ACC112 (cell line): ENCODE measurements around the gene NPHP4.

Experiments
- H2AFZ ChIP-seq: fragments of 200-600 bp; sonication (generic); one replicate; pipeline ENCODE4 v1.6.0; 2017; ENCODE audit warnings: antibody characterized with exemption, low read length; ENCODE audit not compliant: unreplicated experiment
- H3K27ac ChIP-seq: fragments of 200-600 bp; sonication (generic); 2 replicates; pipeline ENCODE4 v1.5.1; 2014; ENCODE audit warnings: low read depth, mild to moderate bottlenecking, antibody characterized with exemption, low read length, moderate library complexity
- H3K27me3 ChIP-seq: fragments of 200-600 bp; sonication (generic); 2 replicates; pipeline ENCODE4 v1.6.1; 2014; ENCODE audit warnings: mild to moderate bottlenecking, antibody characterized with exemption, low read length, moderate library complexity, mixed read lengths; ENCODE audit not compliant: insufficient read depth
- H3K36me3 ChIP-seq: fragments of 200-600 bp; sonication (generic); 2 replicates; pipeline ENCODE4 v1.6.1; 2016; ENCODE audit warnings: mild to moderate bottlenecking, antibody characterized with exemption, low read length, moderate library complexity, mixed read lengths; ENCODE audit not compliant: insufficient read depth
- H3K4me1 ChIP-seq: fragments of 200-600 bp; sonication (generic); one replicate; pipeline ENCODE4 v1.6.1; 2016; ENCODE audit warnings: low read length, mixed read lengths; ENCODE audit not compliant: insufficient read depth, unreplicated experiment, control insufficient read depth
- H3K4me3 ChIP-seq: fragments of 200-600 bp; sonication (generic); 2 replicates; pipeline ENCODE4 v1.5.1; 2014; ENCODE audit warnings: mild to moderate bottlenecking, low read depth, low read length
- H3K79me2 ChIP-seq: fragments of 200-600 bp; sonication (generic); one replicate; pipeline ENCODE4 v1.6.0; 2016; ENCODE audit warnings: low read length; ENCODE audit not compliant: control insufficient read depth, unreplicated experiment, insufficient read depth

Gene NPHP4

DNA sequence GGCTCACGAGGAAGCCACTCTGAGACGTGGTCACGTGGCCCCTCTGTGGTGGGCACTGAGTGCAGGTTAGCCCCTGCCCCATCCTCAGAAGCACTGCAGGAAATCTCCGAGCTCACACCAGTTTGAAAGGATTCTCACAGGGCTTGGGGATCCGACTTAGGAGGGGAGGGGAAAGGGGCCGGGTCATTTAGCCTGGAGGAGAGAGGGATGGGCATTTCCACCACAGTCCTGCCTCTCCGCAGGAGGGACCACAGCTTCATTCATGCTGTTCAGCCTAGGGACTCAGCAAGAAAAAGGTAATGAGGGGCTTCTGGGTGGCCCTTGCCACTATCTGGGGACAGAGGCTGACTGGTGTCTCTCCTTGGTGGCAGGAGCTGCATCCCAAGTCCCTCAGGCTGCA, 126.5 kb downstream of the NPHP4 start:
- H2AFZ ChIP-seq: no peak overlapping the region
- H3K36me3 ChIP-seq: no peaks in the 10 kb centered on the region
- H3K27me3 ChIP-seq: no peaks in the 10 kb centered on the region
- no peaks in the 10 kb centered on the region for H3K4me1 ChIP-seq
- H3K79me2 ChIP-seq: no peaks in the 10 kb centered on the region
- H3K4me3 ChIP-seq: no peak overlapping the region
- H3K27ac ChIP-seq: no peak overlapping the region

DNA sequence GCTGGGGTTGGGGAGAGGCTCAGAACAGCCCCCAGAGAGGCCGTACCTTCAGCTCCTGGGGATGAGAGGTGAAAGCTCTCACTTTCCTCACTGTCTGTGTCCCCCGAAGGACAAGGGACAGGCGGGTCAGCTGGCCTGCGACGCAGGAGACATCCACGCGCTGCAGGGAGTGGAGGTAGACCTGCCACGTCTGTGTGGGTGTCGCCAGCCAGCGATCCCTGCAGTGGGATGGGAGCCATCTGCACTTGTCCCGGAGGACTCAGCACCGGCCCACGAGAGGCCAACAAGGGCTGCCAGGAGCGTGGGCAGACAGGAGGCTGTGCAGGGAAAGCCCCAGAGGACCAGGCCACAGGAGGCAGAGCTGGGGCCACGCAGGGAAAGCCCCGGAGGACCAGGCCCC, 127.2 kb downstream of the NPHP4 start:
- no peaks in the 10 kb centered on the region for H3K36me3 ChIP-seq
- no peaks in the 10 kb centered on the region for H3K4me1 ChIP-seq
- no peak overlapping the region for H2AFZ ChIP-seq
- H3K4me3 ChIP-seq: no peak overlapping the region
- H3K27ac ChIP-seq: no peak overlapping the region
- H3K79me2 ChIP-seq: no peaks in the 10 kb centered on the region
- H3K27me3 ChIP-seq: no peaks in the 10 kb centered on the region

DNA sequence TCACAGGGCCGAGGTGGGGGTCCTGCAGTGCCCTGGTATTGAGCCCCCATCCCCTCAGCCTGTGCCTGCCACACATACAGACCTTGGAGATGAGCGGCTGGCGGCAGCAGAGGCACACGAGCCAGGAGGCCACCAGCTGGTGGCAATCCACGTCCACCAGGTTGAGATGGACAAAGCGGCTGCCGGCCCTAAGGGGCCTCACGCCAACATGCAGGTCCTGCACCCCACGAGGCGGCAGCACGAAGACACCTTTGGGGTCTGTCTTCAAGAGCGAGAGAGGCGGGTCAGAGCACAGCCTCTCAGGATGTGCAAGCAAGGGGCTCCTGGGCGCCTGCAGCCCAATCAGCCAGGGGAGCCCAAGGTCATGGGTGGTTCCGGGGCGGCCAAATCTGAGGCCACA, 128.0 kb downstream of the NPHP4 start:
- H3K4me1 ChIP-seq: no peaks in the 10 kb centered on the region
- H3K79me2 ChIP-seq: no peaks in the 10 kb centered on the region
- H2AFZ ChIP-seq: no peak overlapping the region
- H3K27ac ChIP-seq: no peak overlapping the region
- no peaks in the 10 kb centered on the region for H3K36me3 ChIP-seq
- H3K4me3 ChIP-seq: no peak overlapping the region
- no peaks in the 10 kb centered on the region for H3K27me3 ChIP-seq

DNA sequence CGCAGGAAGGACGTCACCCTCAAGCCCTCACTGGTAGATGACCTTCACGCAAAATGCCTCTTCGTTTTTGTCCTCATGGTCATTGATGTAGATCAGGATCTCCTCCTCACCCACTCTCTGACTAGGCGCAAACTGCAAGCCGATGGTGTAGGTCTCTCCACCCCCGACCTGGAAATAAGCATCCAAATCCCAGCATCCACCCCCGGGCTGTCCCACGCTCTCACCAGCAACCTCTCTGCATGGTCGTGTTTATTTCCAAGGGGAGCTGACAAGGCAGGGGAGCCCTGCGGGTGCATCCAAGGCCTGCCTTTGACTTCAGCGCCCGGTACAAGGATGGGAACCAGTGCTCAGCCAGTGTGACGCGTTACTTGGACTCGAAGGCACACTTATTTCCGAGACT, 129.0 kb downstream of the NPHP4 start:
- H3K27me3 ChIP-seq: no peaks in the 10 kb centered on the region
- H3K4me1 ChIP-seq: no peaks in the 10 kb centered on the region
- no peak overlapping the region for H3K27ac ChIP-seq
- no peaks in the 10 kb centered on the region for H3K79me2 ChIP-seq
- H3K4me3 ChIP-seq: no peak overlapping the region
- H2AFZ ChIP-seq: no peak overlapping the region
- no peaks in the 10 kb centered on the region for H3K36me3 ChIP-seq

DNA sequence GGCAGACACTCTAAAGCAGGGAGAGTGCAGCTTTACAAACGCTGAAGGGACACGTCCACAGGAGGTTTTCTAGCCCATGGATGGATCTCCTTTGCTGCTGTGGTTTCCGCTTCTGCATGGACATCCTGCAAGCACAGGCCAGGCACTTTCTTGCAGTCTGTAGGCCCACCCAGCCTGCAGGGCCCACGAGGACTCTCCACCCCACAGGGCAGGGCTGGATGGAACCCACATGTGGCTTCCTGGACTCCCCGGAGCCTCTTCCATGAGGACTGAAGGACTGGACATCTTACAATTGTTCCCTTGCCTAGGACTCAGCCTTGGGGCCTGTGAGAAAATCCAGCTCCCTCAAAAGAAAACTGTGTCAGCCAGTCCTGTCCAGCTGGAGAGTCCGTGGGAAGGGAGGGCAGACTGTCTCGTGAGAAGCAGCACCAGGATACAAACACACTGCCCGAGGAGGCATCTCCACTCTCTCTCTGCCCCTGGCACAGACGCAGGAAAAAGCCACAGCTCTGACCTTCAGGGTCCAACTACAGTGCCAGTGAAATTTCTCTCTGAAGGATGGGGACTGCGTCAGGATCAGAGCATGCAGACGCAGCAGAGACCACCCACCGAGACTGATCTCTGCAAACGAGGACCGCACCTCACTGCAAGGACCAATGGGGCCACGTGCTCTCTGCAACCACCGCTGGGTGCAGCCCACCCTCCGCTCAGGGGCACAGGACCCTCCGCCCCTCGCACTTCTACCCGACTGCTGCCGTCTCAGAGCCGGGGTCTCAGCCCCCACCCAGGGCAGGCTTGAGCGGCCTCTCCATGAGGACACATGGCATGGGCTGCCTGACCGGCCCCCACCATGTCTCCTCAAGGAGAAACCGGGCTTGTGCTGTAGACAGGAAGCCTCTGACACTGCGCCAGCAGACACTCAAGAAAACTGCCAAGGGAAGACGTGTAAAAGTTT, 130.1 kb downstream of the NPHP4 start:
- Histone ChIP-seq H3K4me1 (no peaks in the 10 kb centered on the region), H2AFZ (no peak overlapping the region), H3K4me3 (no peak overlapping the region), H3K79me2 (no peaks in the 10 kb centered on the region), H3K27ac (no peak overlapping the region), H3K27me3 (no peaks in the 10 kb centered on the region), H3K36me3 (no peaks in the 10 kb centered on the region)

DNA sequence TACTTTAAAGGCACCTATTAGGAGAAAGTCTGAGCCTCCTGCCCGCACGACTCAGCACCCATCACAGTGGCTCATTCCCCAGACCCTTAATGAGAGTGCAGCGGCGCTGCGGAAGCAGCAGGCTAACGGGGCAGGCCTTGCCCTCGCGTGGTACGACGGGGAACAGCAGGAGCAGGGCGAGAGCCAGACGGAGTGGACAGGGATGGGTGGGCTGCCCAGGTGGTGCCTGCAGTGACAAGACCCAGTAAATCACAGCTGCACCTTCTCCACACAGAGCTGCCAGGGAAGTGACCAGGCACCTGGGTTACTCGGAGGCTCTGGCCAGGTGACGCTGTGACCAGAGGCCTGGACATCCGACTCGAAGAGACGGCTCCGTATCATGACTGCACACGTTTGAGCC, 131.9 kb downstream of the NPHP4 start:
- Histone ChIP-seq H3K4me3 (no peak overlapping the region), H3K4me1 (no peaks in the 10 kb centered on the region), H2AFZ (no peak overlapping the region), H3K27ac (no peak overlapping the region), H3K79me2 (no peaks in the 10 kb centered on the region), H3K27me3 (no peaks in the 10 kb centered on the region), H3K36me3 (no peaks in the 10 kb centered on the region)

DNA sequence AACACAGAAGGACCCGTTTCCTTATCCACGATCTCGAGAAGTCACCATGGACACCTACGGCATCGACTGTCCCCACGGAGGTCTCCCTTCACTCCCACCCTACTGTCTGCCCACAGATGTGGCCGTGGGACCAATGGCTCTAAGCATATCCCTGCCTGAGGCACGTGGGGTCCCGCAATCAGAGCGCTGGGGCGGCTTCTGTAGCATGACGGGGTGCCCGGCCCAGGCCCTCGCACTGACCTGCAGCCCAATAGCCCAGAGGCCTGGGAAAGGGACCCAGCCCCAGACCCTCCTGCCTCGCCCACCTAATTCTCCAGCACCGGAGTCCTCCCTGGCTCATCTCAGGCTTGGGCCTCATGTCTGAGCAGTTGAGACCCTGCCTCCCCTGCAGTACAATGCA, 132.5 kb downstream of the NPHP4 start:
- H3K27ac ChIP-seq: no peak overlapping the region
- H3K4me3 ChIP-seq: no peak overlapping the region
- no peaks in the 10 kb centered on the region for H3K4me1 ChIP-seq
- H3K27me3 ChIP-seq: no peaks in the 10 kb centered on the region
- H3K36me3 ChIP-seq: no peaks in the 10 kb centered on the region
- H2AFZ ChIP-seq: no peak overlapping the region
- H3K79me2 ChIP-seq: no peaks in the 10 kb centered on the region

DNA sequence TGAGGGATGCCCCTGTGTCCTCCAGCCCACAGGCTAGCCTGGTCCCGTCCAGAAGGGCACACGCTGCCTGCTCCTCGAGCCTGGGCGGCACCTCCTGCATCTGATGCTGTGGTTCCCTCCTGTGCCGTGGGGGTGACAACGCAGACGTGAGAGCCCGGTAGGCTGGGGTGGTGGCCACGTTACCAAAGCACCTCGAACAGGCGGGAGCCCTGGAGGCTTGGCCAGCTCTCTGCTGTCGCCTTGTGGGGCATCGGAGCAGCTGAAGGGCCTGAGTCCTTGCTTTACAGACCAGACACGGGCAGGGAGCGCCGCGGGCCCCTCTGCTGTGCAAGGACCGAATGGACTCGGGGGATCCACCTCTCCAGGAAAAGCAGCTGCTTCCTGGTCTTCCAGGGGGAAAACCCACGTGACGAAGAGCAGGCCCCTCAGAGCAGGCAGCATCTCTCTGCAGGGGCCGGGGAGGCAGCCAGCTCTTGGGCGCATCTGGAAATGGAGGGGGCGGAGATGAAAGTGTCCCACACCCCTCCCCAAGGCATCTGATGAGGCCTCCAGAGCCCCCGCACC, 133.3 kb downstream of the NPHP4 start:
- Histone ChIP-seq H3K4me3 (no peak overlapping the region), H3K27ac (no peak overlapping the region), H3K36me3 (no peaks in the 10 kb centered on the region), H2AFZ (no peak overlapping the region), H3K79me2 (no peaks in the 10 kb centered on the region), H3K27me3 (no peaks in the 10 kb centered on the region), H3K4me1 (no peaks in the 10 kb centered on the region)

DNA sequence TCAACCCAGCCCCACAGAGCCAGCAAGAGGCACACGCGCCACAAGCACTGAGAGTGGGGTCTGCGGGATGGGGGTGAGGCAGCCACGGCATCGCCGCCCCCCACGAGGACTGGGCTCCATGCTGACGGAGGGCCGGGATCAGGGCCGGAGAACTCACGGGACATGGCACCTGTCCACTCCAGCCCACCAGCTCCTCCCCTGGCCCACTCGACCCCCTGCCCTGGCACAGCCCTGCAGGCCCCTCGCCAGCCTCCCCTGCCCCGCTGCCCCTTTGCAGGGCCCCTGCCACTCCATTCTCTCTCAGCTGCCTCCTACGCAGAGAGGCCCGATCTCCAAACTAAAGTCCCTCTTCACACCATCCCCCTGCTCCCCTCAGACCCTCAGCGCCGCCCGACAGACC, 134.0 kb downstream of the NPHP4 start:
- Histone ChIP-seq H3K4me1 (no peaks in the 10 kb centered on the region), H3K4me3 (no peak overlapping the region), H3K79me2 (no peaks in the 10 kb centered on the region), H3K27ac (no peak overlapping the region), H2AFZ (no peak overlapping the region), H3K36me3 (no peaks in the 10 kb centered on the region), H3K27me3 (no peaks in the 10 kb centered on the region)

DNA sequence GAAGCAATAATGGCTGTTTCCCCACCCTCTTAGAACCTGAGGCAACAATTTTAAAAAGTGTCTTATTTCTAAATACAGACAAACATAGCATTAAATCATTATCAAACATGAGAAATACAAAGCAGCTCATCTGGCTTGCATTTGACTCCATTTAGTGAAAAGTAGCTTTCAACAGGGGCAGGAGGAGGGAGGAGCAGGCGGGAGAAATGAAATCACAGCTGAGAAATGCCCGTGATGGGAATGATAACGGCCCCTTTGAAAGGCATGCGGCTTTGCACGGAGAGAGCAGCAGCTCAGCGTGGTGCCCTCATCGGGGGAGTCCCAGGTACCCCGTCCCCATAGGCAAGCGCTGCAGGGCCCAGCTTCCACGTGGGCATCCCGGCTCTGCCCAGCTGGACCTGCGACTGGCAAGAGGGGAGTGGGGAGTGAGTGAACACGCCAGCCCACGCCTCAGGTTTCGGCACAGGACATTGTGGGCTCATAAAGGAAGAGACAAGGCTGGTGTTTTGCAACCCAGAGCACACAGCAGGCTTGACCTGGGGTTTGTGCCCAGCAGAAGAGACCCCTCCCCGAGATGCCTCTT, 134.6 kb downstream of the NPHP4 start:
- H3K36me3 ChIP-seq: no peaks in the 10 kb centered on the region
- no peaks in the 10 kb centered on the region for H3K79me2 ChIP-seq
- no peaks in the 10 kb centered on the region for H3K27me3 ChIP-seq
- H3K27ac ChIP-seq: no peak overlapping the region
- no peak overlapping the region for H2AFZ ChIP-seq
- no peak overlapping the region for H3K4me3 ChIP-seq
- H3K4me1 ChIP-seq: no peaks in the 10 kb centered on the region

DNA sequence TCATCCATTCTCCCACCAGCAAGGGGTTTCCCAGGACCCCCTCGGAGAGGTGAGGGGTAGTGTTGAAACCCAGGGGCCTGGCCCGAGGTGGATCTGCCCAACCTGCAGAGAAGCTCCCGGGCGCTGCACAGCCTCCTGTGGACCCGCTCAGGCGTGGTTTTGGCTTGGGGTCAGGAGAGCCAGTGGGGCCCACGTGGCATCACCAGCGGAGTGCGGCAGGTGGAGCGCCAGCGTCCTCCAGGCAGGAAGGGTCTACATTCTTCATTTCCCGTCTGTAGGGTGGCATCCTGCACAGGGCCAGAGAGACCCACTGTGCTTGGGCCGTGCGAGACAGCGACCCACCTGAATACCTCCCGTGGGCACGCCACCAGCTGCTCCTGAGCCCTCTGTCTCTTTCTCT, 135.2 kb downstream of the NPHP4 start:
- Histone ChIP-seq H3K27ac (no peak overlapping the region), H3K4me1 (no peaks in the 10 kb centered on the region), H3K4me3 (no peak overlapping the region), H2AFZ (no peak overlapping the region), H3K36me3 (no peaks in the 10 kb centered on the region), H3K27me3 (no peaks in the 10 kb centered on the region), H3K79me2 (no peaks in the 10 kb centered on the region)
